Activated CD4-positive, alpha-beta memory T cell treated with anti-CD3 and anti-CD28 coated beads for 36 hours (primary cell): Measurements from ENCODE around the gene CDC42BPG. TPM values are rescaled to one million over a fixed set of nuclear protein-coding genes. Genes with fewer than 3 reads are reported as not detected.

Experiments
- CTCF ChIA-PET: fragments of 350-600 bp; sonication (Branson Sonifier 250); formaldehyde crosslinking; loops from one replicate; lab custom pipeline; 2021; ENCODE audit warnings: antibody characterized with exemption, inconsistent platforms; lab: Charles Lee
- POLR2A ChIA-PET: fragments of 350-600 bp; sonication (Branson Sonifier 250); formaldehyde crosslinking; loops from one replicate; lab custom pipeline; 2021; ENCODE audit warnings: antibody characterized with exemption; lab: Charles Lee
- DNase-seq: peaks from one replicate; pipeline ENCODE4 v3.0.0-alpha.2; 2020
- H3K27ac Mint-ChIP-seq: one replicate; pipeline ENCODE4 v1.8.0; 2021; ENCODE audit warnings: mixed read lengths
- H3K27me3 Mint-ChIP-seq: one replicate; pipeline ENCODE4 v1.8.0; 2021; ENCODE audit warnings: mixed read lengths
- H3K36me3 Mint-ChIP-seq: one replicate; pipeline ENCODE4 v1.8.0; 2021; ENCODE audit warnings: mixed read lengths
- H3K4me1 Mint-ChIP-seq: one replicate; pipeline ENCODE4 v1.8.0; 2021; ENCODE audit warnings: low read depth, mixed read lengths
- H3K4me3 Mint-ChIP-seq: one replicate; pipeline ENCODE4 v1.8.0; 2021; ENCODE audit warnings: mild to moderate bottlenecking, mixed read lengths
- H3K9me3 Mint-ChIP-seq: one replicate; pipeline ENCODE4 v1.8.0; 2021; ENCODE audit warnings: mixed read lengths
- intact Hi-C: fragments of 100-400 bp; cut with micrococcal nuclease; formaldehyde crosslinking; loops from one replicate; pipeline ENCODE4 v1.15.1; 2023
- total RNA-seq, 2 experiments: library from RNA; stranded (reverse); gene quantifications; one replicate each; pipeline ENCODE4 v1.2.3, GENCODE V29; 2021

The CDC42BPG gene
- total RNA-seq, 2 experiments from 2014 or later, result 0.39 to 0.69 TPM

DNA sequence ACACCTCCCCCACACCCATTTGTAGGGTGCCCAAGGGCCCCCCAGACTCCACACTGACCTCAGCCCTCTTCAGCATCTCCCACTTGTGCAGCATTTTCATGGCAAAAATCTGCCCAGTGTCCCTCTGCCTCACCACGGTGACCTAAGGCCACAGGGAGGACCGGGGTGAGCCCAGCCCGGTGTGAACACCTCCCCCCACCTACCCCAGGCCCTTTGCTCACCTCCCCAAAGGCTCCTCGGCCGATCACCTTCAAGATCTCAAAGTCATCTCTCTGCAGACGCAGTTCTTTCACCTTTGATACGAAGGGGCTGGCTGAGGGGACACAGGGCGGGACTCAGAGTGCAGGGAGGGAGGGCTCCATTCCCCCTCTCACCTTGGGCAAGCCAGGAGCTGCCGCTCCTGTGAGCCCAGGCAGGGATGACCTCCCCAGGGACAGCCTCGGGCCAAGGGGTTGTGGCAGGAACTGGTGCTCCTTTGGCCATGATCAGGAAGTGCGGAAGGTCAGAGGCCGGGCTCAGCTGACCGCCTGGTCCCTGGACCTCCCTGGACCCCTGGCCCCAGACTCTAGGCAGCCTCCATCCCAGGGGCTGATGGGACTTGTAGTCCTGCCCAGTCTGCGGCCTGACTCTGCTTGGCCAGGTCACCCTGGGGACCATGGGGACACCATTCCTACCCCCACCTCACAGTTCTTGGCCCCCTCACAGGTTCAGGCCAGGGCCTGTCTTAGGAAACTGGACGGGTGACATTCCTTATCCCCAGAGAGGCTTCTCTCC, 2.7 kb downstream of the CDC42BPG start:
- H3K36me3 Mint-ChIP-seq, result no peaks in the 10 kb centered on the region
- no peak overlapping the region for H3K27ac Mint-ChIP-seq
- H3K9me3 Mint-ChIP-seq, result no peaks in the 10 kb centered on the region
- DNase-seq, result no peak
- CTCF ChIA-PET, result interaction anchor here (0.6 to 29.1 kb wide), 2 partner anchors 45 to 355 kb away, joined by 3 to 1198 read pairs; partner anchors contain the start of gene EHD1
- no peak overlapping the region for H3K4me3 Mint-ChIP-seq
- POLR2A ChIA-PET, result no interaction called here
- peaks cover 8% of the 10 kb centered on the region for H3K4me1 Mint-ChIP-seq
- intact Hi-C loops, result no loop called here
- no peaks in the 10 kb centered on the region for H3K27me3 Mint-ChIP-seq

- intact Hi-C loops, result no loop called here
- Mint-ChIP-seq H3K27me3 (no peaks in the 10 kb centered on the region), H3K4me3 (no peak overlapping the region)
Measured at GRCh38 chr11:64839887-64840782, 4.3 kb downstream of the CDC42BPG start.

GRCh38 chr11:64839335-64839734, 5.1 kb downstream of the CDC42BPG start:
- no peak overlapping the region for H3K4me3 Mint-ChIP-seq
- POLR2A ChIA-PET, result no interaction called here

More at GRCh38 chr11:64839887-64840782, 4.3 kb downstream of the CDC42BPG start:
- peaks cover 6% of the 10 kb centered on the region for H3K4me1 Mint-ChIP-seq
- H3K36me3 Mint-ChIP-seq, result no peaks in the 10 kb centered on the region
- ChIA-PET POLR2A (no interaction called here), CTCF (interaction anchor here (0.9 to 1.4 kb wide), 2 partner anchors 9 to 45 kb away, joined by 3 to 5 read pairs; no protein-coding TSS in a partner anchor)
- no peak for DNase-seq
- H3K9me3 Mint-ChIP-seq, result no peaks in the 10 kb centered on the region
- no peak overlapping the region for H3K27ac Mint-ChIP-seq

DNA sequence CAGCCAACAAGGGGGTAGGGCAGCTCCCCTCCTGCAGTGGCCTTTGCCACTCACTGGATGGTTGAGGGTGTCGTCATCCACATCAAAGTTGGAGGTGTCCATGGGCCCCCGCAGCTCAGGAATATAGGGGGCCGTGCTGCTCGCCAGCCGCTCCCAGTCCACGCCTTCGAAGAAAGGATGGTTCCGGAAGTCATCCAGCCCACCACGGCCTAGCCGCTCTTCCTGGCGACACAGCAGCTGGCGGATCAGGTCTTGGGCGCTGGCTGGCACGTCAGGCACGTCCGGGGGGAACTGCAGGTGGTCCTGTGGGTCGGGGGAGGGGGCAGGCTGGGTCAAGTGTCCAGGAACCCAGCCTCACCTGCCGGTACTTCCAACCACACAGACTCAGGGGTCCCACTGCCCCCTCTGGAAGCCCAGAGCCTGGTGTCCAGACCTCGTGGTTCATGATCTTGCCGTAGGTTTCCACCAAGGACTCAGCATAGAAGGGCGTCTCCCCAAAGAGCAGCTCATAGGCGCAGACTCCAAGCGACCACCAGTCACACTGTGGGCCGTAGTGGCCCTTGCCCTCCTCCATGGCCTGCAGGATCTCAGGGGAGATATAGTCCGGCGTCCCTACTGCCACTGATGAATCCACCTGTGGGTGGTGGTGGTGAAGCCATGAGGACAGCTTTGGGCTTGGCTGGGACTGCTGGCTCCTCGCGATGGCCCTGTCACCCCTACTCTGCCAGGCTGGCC, 5.7 kb downstream of the CDC42BPG start:
- no peak overlapping the region for H3K27ac Mint-ChIP-seq
- H3K27me3 Mint-ChIP-seq, result no peaks in the 10 kb centered on the region
- no peaks in the 10 kb centered on the region for H3K9me3 Mint-ChIP-seq
- no peaks in the 10 kb centered on the region for H3K36me3 Mint-ChIP-seq
- CTCF ChIA-PET, result interaction anchor here (1.4 kb wide), 1 partner anchor 10 kb away, joined by 5 read pairs; no protein-coding TSS in a partner anchor
- H3K4me3 Mint-ChIP-seq, result no peak overlapping the region
- H3K4me1 Mint-ChIP-seq, result peaks cover under 1% of the 10 kb centered on the region
- POLR2A ChIA-PET, result no interaction called here
- DNase-seq, result no peak
- intact Hi-C loops, result no loop called here

More at GRCh38 chr11:64839335-64839734, 5.1 kb downstream of the CDC42BPG start:
- no peaks in the 10 kb centered on the region for H3K27me3 Mint-ChIP-seq
- CTCF ChIA-PET, result interaction anchor here (1.4 kb wide), 1 partner anchor 9 kb away, joined by 5 read pairs; no protein-coding TSS in a partner anchor
- intact Hi-C loops, result no loop called here
- peaks cover 4% of the 10 kb centered on the region for H3K4me1 Mint-ChIP-seq
- H3K36me3 Mint-ChIP-seq, result no peaks in the 10 kb centered on the region
- H3K9me3 Mint-ChIP-seq, result no peaks in the 10 kb centered on the region
- H3K27ac Mint-ChIP-seq, result no peak overlapping the region
- DNase-seq, result no peak

DNA sequence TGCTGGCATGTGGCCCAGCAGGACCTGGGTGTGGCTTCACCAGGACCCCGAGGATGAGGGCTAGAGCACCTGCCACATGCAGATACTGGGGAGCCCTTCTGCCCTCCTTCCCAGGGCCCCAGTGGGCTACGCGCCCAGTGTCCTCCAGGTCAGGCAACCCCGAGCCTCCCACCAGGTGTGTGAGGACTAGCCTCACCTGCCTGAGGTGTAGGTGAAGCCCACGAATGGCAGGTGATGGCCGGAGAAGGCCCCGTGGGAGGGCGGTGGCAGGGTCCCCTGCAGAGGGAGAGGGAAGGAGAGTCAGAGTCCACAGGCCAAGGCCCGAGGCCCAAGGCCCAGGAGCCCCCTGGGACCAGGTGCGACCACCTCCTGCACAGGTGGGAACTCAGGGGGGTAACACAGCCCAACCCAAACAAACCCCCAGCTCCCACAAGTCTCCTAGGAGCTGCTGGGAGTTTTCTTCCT, 6.5 kb downstream of the CDC42BPG start:
- H3K9me3 Mint-ChIP-seq, result no peaks in the 10 kb centered on the region
- no peak for DNase-seq
- H3K4me1 Mint-ChIP-seq, result no peaks in the 10 kb centered on the region
- CTCF ChIA-PET, result no interaction called here
- intact Hi-C loops, result no loop called here
- no peaks in the 10 kb centered on the region for H3K27me3 Mint-ChIP-seq
- no peaks in the 10 kb centered on the region for H3K36me3 Mint-ChIP-seq
- no peak overlapping the region for H3K4me3 Mint-ChIP-seq
- POLR2A ChIA-PET, result no interaction called here
- H3K27ac Mint-ChIP-seq, result no peak overlapping the region

GRCh38 chr11:64836448-64837072, 7.9 kb downstream of the CDC42BPG start:
- H3K27ac Mint-ChIP-seq, result no peak overlapping the region
- H3K36me3 Mint-ChIP-seq, result no peaks in the 10 kb centered on the region
- intact Hi-C loops, result no loop called here
- H3K9me3 Mint-ChIP-seq, result no peaks in the 10 kb centered on the region
- DNase-seq, result no peak
- ChIA-PET CTCF (interaction anchor here (1.1 to 1.2 kb wide), 3 partner anchors 8 to 57 kb away, joined by 3 to 5 read pairs (median 5); partner anchors contain the start of gene CDC42BPG), POLR2A (interaction anchor here (0.6 kb wide), 1 partner anchor 45 kb away, joined by 3 read pairs; no protein-coding TSS in a partner anchor)
- H3K4me3 Mint-ChIP-seq, result no peak overlapping the region
- H3K4me1 Mint-ChIP-seq, result no peaks in the 10 kb centered on the region
- no peaks in the 10 kb centered on the region for H3K27me3 Mint-ChIP-seq

DNA sequence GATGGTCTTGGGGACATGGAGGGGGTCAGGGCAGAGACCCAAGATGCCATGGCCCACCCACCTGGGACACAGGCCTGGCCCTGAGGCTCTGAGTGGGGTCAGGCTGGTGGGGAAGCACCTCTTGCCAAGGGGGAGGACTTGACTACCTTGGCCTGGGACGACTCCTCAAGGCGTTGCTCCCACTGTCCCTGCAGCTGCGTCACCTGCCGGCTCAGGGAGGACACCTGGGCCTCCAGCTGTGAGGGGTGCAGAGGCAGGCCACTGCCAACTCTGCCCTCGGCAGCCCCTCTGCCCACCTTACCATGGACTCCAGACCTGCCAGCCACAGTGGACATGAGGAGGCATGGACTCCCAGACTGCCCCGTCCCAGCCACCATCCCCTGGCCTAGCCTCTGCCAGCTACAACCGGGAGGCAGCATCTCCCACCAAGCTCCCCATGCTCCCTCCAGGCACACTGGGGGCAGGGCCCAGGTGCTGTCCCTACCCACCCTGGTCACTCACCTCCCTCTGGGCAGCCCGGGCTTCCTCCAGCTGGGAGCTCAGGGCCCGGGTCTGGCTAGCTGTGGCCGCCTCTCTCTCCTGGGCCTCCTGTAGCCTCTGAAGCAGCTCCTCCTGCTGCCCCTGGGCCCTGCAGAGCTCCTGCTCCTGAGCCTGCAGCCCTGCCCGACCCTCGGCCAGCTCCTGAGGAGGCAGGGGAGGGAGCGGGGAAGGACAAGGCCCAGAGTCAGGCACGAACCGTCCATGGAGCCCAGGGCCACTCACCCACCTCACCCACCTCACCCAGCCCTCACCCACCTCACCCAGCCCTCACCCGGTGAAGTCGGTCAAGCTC, 8.6 kb downstream of the CDC42BPG start:
- no peak overlapping the region for H3K4me3 Mint-ChIP-seq
- no peaks in the 10 kb centered on the region for H3K9me3 Mint-ChIP-seq
- POLR2A ChIA-PET, result interaction anchor here (0.6 kb wide), 3 partner anchors 16 to 248 kb away, joined by 3 read pairs; no protein-coding TSS in a partner anchor
- H3K4me1 Mint-ChIP-seq, result no peaks in the 10 kb centered on the region
- no peaks in the 10 kb centered on the region for H3K36me3 Mint-ChIP-seq
- no peak for DNase-seq
- intact Hi-C loops, result no loop called here
- H3K27ac Mint-ChIP-seq, result no peak overlapping the region
- CTCF ChIA-PET, result interaction anchor here (1.1 to 1.2 kb wide), 3 partner anchors 9 to 58 kb away, joined by 3 to 5 read pairs (median 5); partner anchors contain the start of gene CDC42BPG
- H3K27me3 Mint-ChIP-seq, result no peaks in the 10 kb centered on the region

DNA sequence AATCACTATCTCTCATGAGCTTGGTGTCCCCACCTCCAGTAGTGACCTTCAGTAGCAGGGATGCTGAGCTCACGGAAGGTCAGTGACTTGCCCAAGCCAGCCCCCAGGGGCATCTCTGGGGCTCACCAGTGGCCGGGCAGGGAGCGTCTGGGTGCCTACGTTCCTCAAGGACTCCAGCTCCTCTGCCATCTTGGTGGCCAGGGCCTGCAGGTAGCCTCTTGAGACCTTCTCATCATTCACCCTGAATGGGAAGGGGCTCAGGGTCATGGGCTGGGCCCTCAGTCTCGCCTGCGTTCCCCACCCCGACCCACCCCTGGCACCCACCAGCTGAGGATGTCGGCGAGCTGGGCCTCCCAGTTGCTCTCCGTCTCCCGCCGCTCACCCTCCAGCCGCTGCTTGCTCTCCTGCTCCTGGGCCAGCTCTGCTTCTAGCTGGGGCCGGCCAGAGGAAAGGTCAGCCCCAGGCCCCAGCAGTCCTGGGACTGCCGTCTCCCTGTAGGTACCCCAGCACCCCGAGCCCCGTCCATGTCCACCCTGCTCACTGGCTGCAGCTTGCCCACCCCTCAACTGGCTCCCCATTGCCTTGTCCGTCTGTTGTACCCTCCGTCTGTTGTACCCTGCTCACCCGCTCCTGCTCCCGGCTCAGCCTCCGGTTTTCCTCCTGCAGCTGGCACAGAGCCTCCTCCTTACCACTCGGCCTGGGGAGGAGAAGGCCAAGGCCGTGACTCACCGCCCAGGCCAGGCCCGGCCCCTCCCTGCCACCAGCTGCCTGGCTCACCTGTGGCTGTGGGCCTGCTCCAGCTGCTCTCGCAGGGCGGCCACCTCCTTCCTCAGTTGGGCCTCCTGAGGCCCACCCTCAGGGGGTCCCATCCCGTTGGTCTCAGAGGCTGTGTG, 9.5 kb downstream of the CDC42BPG start:
- H3K9me3 Mint-ChIP-seq, result no peaks in the 10 kb centered on the region
- intact Hi-C loops, result no loop called here
- POLR2A ChIA-PET, result interaction anchor here (0.6 kb wide), 2 partner anchors 15 to 249 kb away, joined by 3 read pairs; no protein-coding TSS in a partner anchor
- DNase-seq, result no peak
- CTCF ChIA-PET, result interaction anchor here (1.2 kb wide), 1 partner anchor 9 kb away, joined by 4 read pairs; the partner anchor contains the start of gene CDC42BPG
- no peak overlapping the region for H3K27ac Mint-ChIP-seq
- H3K4me1 Mint-ChIP-seq, result no peaks in the 10 kb centered on the region
- H3K27me3 Mint-ChIP-seq, result no peaks in the 10 kb centered on the region
- H3K36me3 Mint-ChIP-seq, result no peaks in the 10 kb centered on the region
- no peak overlapping the region for H3K4me3 Mint-ChIP-seq

DNA sequence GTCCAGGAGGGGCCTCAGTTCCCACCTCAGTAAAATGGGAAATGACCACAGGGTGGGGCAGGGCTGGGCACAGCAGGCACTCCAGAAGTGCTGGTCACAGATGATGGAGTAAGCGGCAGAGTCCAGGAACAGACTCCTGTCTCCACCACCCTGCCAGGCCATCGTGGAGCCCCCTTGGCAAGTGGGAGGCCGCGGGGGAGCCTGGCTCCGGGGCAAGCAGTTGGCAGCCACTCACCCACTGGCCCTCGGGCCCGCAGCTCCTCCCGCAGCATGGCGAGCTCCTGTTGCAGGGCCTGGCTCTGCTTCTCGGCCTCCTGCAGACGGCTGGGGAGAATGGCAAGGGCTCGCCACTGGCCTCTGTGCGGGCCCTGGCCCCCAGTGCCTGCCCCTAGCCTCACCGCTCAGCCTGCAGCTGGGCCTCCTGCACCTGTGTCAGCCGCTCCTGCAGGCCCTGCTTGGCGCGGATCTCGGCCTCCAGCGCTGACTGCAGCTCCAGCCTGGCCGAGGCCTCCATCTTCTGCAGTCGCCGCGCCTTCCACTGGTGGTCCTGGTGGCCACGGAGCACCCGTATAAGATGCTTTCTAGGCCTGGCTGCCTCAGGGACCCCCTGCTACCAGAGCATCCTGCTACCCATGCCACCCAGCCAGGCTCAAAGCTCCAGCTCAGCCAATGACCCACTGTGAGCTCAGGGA, 10.3 kb downstream of the CDC42BPG start:
- no peaks in the 10 kb centered on the region for H3K36me3 Mint-ChIP-seq
- POLR2A ChIA-PET, result interaction anchor here (0.5 kb wide), 1 partner anchor 15 kb away, joined by 4 read pairs; no protein-coding TSS in a partner anchor
- DNase-seq, result no peak
- CTCF ChIA-PET, result interaction anchor here (1.2 kb wide), 1 partner anchor 10 kb away, joined by 4 read pairs; the partner anchor contains the start of gene CDC42BPG
- no peaks in the 10 kb centered on the region for H3K27me3 Mint-ChIP-seq
- no peaks in the 10 kb centered on the region for H3K4me1 Mint-ChIP-seq
- no peak overlapping the region for H3K27ac Mint-ChIP-seq
- no peak overlapping the region for H3K4me3 Mint-ChIP-seq
- no peaks in the 10 kb centered on the region for H3K9me3 Mint-ChIP-seq
- intact Hi-C loops, result no loop called here
